CD4-positive, alpha-beta T cell treated with Interleukin-6 for 4 hours (primary cell): ENCODE results near the gene CDHR3.

Experiments
- DNase-seq: peaks from one replicate; pipeline ENCODE4 v3.0.0-alpha.2; 2020; ENCODE audit warnings: mixed read lengths

The CDHR3 gene

DNA sequence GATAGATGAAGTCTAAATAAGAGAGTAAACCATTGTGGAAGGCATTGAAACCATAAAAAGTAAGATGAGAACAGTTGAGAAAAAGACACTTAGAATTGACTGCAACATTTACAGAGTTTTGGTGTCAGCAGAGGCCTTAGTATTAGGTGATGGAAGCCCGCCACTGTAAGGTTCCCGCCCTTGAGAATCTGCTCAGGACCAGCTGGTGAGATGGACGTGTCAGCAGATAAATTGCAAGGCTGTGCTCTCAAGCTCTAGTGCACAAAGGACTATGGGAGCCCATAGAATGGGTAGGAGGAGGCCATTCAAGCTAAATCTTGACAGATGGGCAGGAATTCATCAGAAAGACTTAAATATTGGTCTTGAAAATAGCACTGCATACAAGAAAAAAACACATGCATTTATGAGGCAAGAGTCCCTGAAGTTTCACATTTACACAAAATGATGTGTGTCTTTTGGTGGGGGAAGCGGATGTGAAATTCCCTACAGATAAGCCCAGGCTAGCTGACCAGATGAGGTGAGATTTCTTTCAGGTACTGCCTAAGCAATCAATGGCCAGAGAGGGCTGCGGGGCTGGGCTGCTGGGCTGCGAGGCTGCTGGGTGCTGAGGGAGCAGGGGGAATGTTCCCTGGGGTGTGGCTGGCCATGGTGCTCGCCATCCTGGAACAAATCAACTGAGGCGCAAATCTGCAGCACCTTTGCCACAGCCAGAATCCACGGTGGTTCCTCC, 106.6 kb downstream of the CDHR3 start:
- no peak for DNase-seq

GRCh38 chr7:106070201-106070551, 107.1 kb downstream of the CDHR3 start:
- DNase-seq, result no peak

DNA sequence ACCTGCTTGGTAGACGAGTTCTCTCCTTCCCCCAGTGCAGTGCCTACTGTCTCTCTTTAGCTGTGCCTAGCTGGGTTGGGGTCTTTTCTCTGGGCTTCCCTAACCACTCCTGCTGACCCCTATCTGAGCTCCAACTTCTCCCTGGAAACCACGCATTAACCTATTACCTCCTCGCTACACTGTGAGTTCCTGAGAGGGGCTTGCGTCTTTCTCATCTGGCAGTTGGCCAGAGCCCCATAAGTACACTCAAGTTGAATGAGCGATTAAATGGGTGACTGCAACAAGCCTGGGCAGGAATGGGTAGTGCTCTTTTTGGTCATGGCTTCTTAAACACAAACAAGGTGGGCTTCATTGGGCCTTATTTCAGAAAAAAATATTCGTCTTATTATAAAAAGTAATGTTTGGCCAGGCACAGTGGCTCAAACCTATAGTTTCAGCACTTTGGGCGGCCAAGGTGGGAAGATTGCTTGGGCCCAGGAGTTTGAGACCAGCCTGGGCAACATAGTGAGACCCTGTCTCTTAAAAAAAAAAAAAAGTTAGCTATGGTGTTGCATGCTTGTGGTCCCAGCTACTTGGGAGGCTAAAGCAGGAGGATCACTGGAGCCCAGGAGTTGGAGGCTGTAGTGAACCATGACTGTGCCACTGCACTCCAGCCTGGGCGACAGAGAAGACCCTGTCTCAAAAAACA, 107.6 kb downstream of the CDHR3 start:
- DNase-seq, result no peak

DNA sequence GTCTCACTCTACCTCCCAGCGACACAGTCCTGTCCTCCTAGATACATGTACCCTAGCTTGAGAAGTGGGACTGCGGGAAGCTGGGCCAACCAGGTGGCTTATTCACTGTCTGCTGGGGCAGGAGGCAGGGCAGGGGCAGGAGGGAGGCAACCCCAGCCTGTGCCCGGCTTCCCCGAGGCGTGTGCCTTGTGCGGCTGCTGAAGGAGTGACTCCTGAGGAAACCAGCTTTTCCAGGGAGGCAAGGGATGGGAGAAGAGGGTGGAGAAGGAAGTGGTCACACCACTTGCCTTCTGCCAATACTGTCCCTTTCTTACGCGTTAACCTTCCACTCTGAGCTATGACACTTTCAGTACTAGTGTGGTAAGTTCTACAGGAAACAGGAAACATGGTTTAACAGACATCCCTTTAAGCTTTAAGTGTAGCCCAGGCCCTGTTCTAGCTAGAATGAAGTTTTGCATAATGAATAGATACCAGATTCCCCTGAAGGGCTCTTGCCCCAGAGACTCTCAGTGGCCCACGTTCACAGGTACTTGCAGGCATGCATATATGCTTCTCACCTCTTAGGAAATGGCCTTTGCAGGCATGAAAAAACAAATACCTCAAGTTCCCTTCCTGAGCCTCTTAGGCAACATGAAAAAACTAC, 108.4 kb downstream of the CDHR3 start:
- DNase-seq, result peak; percentile 50

- no peak for DNase-seq
These were observed 109.1 kb downstream of the CDHR3 start for GRCh38 chr7:106071999-106072714.

GRCh38 chr7:106072715-106073091, 109.6 kb downstream of the CDHR3 start:
- no peak for DNase-seq

DNA sequence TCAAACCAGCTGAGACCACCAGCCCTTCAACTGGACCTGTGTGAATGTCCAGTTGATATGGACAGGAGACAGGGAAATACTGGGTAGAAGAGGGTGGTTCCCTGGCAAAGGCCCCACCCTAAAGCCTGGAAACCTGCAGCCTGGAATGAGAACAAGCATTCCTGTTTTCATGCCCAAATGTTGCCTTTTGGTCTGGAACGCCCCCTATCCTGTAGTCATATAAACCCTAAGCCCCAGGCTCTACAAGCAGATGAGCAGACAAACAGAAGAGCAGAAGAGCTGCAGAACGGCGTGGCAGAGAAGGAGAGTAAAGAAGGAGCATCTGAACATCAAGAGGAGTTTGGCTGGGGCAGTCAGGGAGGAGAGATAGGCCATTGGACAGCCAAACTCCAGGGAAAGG, 110.6 kb downstream of the CDHR3 start:
- DNase-seq, result no peak

GRCh38 chr7:106074257-106074656, 111.2 kb downstream of the CDHR3 start:
- DNase-seq, result no peak

- DNase-seq, result no peak
These were observed 112.9 kb downstream of the CDHR3 start for GRCh38 chr7:106075937-106076336.

DNA sequence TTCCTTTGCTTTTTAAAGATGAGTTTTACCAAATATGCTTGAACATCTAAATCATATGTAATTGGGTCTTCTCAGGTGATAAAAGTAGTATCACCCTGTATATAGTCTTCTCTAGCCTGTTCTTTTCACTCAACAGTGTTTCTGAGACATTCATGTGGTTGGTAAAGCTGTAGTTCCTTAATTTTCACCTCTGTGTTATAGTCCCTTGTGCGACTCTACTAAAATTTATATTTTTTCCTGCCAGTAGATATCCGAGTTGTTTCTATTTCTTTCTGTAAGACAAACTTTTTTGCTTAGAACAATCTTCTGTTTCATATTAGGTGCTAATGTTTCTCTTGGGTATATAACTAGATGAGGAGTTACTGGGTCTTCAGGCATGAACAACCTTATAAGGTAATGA, 113.5 kb downstream of the CDHR3 start:
- DNase-seq, result no peak

DNA sequence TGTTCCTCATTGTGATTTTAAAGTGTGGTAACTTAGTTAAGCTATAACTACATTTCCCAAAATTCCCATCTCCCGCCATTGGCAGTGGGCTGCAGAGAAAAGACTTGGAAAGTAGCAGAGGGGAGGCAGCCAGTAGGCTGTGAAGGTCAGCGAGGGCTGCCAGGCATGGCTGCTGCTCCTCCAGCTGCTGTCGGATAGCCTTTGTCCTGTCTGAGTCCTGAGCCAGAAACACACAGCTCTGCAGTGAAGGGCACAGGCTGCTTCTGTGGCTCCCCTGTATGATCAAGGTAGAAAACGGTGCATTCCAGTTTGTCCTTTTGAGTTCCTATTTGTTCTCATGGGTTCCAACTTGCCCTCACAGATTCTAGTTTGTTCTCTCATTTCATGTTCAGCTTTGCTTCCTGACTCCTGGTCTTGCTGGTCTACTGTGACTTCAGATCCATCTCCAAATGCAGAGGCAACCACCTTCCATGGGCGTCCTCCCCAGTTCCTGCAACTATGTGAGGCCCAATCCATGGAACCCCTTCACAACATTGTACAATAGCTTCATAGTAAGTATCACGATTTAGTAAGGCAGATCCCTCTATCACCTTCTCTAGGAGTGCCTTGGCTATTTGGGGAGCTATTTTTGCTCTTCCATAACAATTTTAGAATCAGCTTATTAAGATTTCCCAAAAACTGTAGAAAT, 117.4 kb downstream of the CDHR3 start:
- no peak for DNase-seq

DNA sequence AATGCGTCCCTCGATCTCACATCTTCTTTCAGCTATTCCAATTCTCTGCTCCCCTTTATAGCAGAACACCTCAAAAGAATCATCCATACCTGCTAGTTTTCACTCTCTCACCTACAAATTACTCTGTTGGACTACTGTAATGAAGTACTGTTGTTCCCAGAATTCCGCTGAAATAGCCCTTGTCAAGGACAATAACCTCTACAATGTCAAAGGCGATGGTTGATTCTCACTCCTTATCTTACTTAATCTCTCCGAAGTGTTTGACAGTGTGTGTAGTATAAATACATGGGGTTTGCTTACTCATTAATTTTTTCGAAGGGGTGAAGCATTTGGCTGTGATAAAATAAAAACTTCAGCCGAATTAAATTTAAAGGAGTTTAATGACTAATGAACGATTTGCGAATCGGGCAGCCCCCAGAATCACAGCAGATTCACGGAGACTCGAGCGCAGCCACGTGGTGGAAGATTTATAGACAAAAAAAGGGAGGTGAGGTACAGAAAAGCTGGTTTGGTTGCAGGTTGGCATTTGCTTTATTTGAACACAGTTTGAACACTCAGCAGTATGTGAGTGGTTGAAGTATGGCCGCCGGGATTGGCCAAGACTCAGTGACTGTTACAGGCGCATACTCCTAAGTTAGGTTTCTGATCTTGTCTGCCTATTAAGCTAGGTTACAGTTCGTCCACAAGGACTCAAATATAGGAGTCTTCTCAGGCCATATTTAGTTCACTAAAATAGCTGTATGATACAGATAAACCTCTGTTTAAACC, 119.2 kb downstream of the CDHR3 start:
- DNase-seq, result no peak
